GM12864 (cell line): ENCODE measurements around the gene GIMAP4.

Source experiments
- DNase-seq: peaks from one replicate; pipeline ENCODE4 v3.0.0-alpha.2; 2011; ENCODE audit warnings: low read depth
- H3K4me3 ChIP-seq: 2 replicates; pipeline ENCODE4 v1.5.1; 2011; ENCODE audit warnings: mild to moderate bottlenecking, low read depth, low read length, control low read depth
- CTCF ChIP-seq: IDR thresholded peaks from 2 replicates; pipeline ENCODE4 v1.5.1; 2011; ENCODE audit warnings: low read depth, mild to moderate bottlenecking, moderate library complexity, low read length, control low read depth, inconsistent platforms; ENCODE audit errors: missing control alignments

Gene GIMAP4

GRCh38 chr7:150580638-150581394 lies 13.6 kb downstream of the GIMAP4 start:
- TF ChIP-seq CTCF: no peak
- no peak for DNase-seq

GRCh38 chr7:150585199-150585598 lies 18.0 kb downstream of the GIMAP4 start:
- H3K4me3 ChIP-seq: no peak overlapping the region
- DNase-seq: no peak
- no peak for TF ChIP-seq CTCF

More at GRCh38 chr7:150580638-150581394, 13.6 kb downstream of the GIMAP4 start:
- no peak overlapping the region for H3K4me3 ChIP-seq

- DNase-seq: no peak
- H3K4me3 ChIP-seq: no peak overlapping the region
- TF ChIP-seq CTCF: no peak
Observed at GRCh38 chr7:150586068-150586784, 19.0 kb downstream of the GIMAP4 start.

- no peak for DNase-seq
- no peak for TF ChIP-seq CTCF
- H3K4me3 ChIP-seq: no peak overlapping the region
Observed at GRCh38 chr7:150586785-150587152, 19.6 kb downstream of the GIMAP4 start.

GRCh38 chr7:150587551-150587950 lies 20.4 kb downstream of the GIMAP4 start:
- DNase-seq: no peak
- no peak for TF ChIP-seq CTCF
- H3K4me3 ChIP-seq: no peak overlapping the region

- no peak overlapping the region for H3K4me3 ChIP-seq
- no peak for TF ChIP-seq CTCF
- no peak for DNase-seq
Observed at GRCh38 chr7:150594805-150595204, 27.6 kb downstream of the GIMAP4 start.
